Measurements from ENCODE around the gene C14orf39. TPM values are rescaled to one million over a fixed set of nuclear protein-coding genes. Genes with fewer than 3 reads are reported as not detected.

Gene C14orf39
- total and polyA plus RNA-seq, 4 donors, result not detected

DNA sequence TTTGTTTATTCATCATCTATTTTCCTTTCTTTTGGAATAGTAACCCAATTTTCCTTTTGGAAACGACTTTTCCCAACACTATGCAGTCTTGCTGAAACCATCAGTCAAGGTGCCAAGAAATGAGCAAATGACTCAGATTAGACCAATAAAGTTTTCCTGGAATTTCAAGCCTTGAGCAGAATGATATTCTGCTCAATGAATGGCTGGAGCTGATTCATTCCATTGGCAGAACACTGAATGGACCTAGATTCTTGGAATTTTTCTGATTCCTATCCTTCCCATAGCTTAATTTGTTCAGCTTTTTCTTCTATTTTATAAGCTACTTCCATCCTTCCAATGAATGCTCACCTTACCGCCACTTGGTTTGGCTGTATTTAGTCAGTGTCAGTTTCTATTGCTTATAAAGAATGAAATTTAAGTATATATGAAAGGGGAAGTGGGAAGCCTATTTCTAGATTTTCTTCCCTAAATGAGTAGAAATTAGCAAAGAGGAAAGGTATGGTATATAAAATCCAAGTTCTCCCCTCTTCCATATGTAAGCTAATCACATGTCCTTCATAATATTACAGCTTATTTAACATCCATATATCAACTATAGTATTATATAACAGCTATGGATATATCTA lies 89.0 kb downstream of the C14orf39 start:
- TF ChIP-seq RAD21 (IDR thresholded peaks at IDR 0.05) (no peak), GABPA (IDR thresholded peaks at IDR 0.05 in 1 of 2, conservative IDR thresholded peaks at IDR 0.05 in 1 of 2) (no peak), ATF3 (IDR thresholded peaks at IDR 0.05) (no peak), EGR1 (IDR thresholded peaks at IDR 0.05; ENCODE audit: low read depth in 2 of 2) (no peak), YY1 (IDR thresholded peaks at IDR 0.05) (no peak), ZBTB33 (IDR thresholded peaks at IDR 0.05) (no peak), REST (IDR thresholded peaks at IDR 0.05) (no peak), JUND (IDR thresholded peaks at IDR 0.05) (no peak), HNF4G (IDR thresholded peaks at IDR 0.05) (no peak), SP1 (IDR thresholded peaks at IDR 0.05) (no peak), RXRA (IDR thresholded peaks at IDR 0.05) (no peak), HNF4A (conservative IDR thresholded peaks at IDR 0.05) (no peak), FOXA2 (IDR thresholded peaks at IDR 0.05) (no peak), NR2F2 (IDR thresholded peaks at IDR 0.05) (no peak), FOXA1 (IDR thresholded peaks at IDR 0.05) (no peak)
- TF ChIP-seq, protein P1, sequence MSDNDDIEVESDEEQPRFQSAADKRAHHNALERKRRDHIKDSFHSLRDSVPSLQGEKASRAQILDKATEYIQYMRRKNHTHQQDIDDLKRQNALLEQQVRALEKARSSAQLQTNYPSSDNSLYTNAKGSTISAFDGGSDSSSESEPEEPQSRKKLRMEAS (IDR thresholded peaks at IDR 0.05), result no peak
- H3K9me3 ChIP-seq (ENCODE audit: control insufficient read depth in 4 of 4, low read length in 3 of 4), result no peaks in the 10 kb centered on the region
- H3K4me1 ChIP-seq (ENCODE audit: control insufficient read depth in 4 of 4, insufficient read depth in 4 of 4, low read length in 3 of 4), result no peaks in the 10 kb centered on the region
- DNase-seq (ENCODE audit: low spot score), result no peak
- H3K9ac ChIP-seq (ENCODE audit: low read depth in 1 of 2, low read length in 2 of 2), result no peak overlapping the region
- no peaks in the 10 kb centered on the region for H3K36me3 ChIP-seq (ENCODE audit: control insufficient read depth in 4 of 4, insufficient read depth in 3 of 4, low read depth in 1 of 4, low read length in 3 of 4)
- 60% methylated on average over 2 of the region's 2 CpGs for WGBS
- no peak overlapping the region for H3K4me3 ChIP-seq (ENCODE audit: low read depth in 1 of 3, low read length in 3 of 3)
- H3K27me3 ChIP-seq (ENCODE audit: control insufficient read depth in 4 of 4, insufficient read depth in 4 of 4, low read length in 3 of 4), result no peaks in the 10 kb centered on the region
- H3K27ac ChIP-seq (ENCODE audit: low read depth in 1 of 2, low read length in 2 of 2), result no peak overlapping the region

Other genes starting within 250 kb of the C14orf39 start
- 10 to 100 TPM; 33.2 to 43.2 TPM for gene PPM1A, start 236.8 kb downstream of the C14orf39 start, total RNA-seq
- 10 to 100 TPM; 23.0 to 25.8 TPM for gene PPM1A, start 236.8 kb downstream of the C14orf39 start, polyA plus RNA-seq
- not detected for gene SIX6, start 23.1 kb upstream of the C14orf39 start, total RNA-seq
- not detected for gene SIX6, start 23.1 kb upstream of the C14orf39 start, polyA plus RNA-seq
- gene SIX1, start 163.4 kb upstream of the C14orf39 start, total RNA-seq, result not detected
- not detected for gene SIX1, start 163.4 kb upstream of the C14orf39 start, polyA plus RNA-seq
- gene SIX4, start 238.3 kb upstream of the C14orf39 start, total RNA-seq, result under 1 TPM; 0.17 to 0.93 TPM
- under 1 TPM; 0.08 TPM for gene SIX4, start 238.3 kb upstream of the C14orf39 start, polyA plus RNA-seq
- gene MNAT1, start 248.7 kb upstream of the C14orf39 start, total RNA-seq, result 10 to 100 TPM; 13.8 to 18.5 TPM
- 10 to 100 TPM in 1 of 2 donors, 1 to 10 TPM in 1; 8.9 to 15.5 TPM for gene MNAT1, start 248.7 kb upstream of the C14orf39 start, polyA plus RNA-seq

Measured in liver (tissue), 9 donors.